ENCODE measurements around the gene PRKCD. TPM values are rescaled to one million over a fixed set of nuclear protein-coding genes. Genes with fewer than 3 reads are reported as not detected.

The PRKCD gene
- total RNA-seq, 1 experiment from 2014 or later, result 34.3 TPM

DNA sequence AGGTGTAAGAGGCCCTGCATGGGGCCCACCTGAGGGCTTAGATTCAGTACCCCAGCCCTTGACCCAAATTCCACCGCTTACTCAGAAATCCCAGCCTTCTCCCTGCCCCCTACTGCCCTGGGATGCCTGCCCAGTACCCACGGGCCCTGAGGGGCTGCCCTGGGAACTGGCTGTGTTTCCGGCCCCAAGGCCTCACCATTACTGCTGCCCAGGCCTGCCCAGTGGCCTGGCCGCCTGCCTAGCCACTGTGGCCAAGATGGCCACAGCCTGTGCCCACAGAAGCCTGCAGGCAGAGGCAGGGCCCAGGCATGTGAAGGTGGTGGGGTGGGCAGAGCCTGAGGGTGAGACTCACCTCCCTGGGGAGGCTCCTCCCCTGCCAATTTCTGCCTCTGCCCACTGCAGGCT is 6.1 kb upstream of the PRKCD start:
- no TSS peak for BruUV-seq (replicated peaks)
- Histone ChIP-seq H3F3A (ENCODE audit: insufficient read depth, low read depth) (peaks cover 31% of the 10 kb centered on the region), H3K9me3 (ENCODE audit: insufficient read depth, low read depth) (no peaks in the 10 kb centered on the region), H3K9me2 (ENCODE audit: insufficient read depth) (no peaks in the 10 kb centered on the region), H3K27ac (peak overlapping the region; percentile 82), H4K20me1 (ENCODE audit: insufficient read depth) (no peaks in the 10 kb centered on the region), H3K27me3 (ENCODE audit: insufficient read depth, low read depth) (no peaks in the 10 kb centered on the region), H3K79me2 (ENCODE audit: low read depth) (no peaks in the 10 kb centered on the region), H3K4me1 (replicated peaks; ENCODE audit: insufficient read depth) (peaks cover 100% of the 10 kb centered on the region), H3K4me3 (no peak overlapping the region), H3K4me2 (peak overlapping the region; percentile 81), H3K36me3 (ENCODE audit: low read depth) (no peaks in the 10 kb centered on the region), H2AFZ (no peak overlapping the region)
- peak; percentile 78 to 92 for DNase-seq
- CTCF ChIA-PET, result interaction anchor here (0.6 to 1.1 kb wide), 2 partner anchors 19 to 38 kb away, joined by 4 to 13 read pairs; no protein-coding TSS in a partner anchor
- intact Hi-C loops (cut with micrococcal nuclease; ENCODE audit: unreplicated experiment), result loop anchor here (1.0 to 5.0 kb wide), 3 partner anchors 10 to 102 kb away; partner anchors contain the start of gene TKT
- TF ChIP-seq EZH2 (IDR thresholded peaks at IDR 0.05; ENCODE audit: low read depth), result no peak
- TF ChIP-seq, protein P1, sequence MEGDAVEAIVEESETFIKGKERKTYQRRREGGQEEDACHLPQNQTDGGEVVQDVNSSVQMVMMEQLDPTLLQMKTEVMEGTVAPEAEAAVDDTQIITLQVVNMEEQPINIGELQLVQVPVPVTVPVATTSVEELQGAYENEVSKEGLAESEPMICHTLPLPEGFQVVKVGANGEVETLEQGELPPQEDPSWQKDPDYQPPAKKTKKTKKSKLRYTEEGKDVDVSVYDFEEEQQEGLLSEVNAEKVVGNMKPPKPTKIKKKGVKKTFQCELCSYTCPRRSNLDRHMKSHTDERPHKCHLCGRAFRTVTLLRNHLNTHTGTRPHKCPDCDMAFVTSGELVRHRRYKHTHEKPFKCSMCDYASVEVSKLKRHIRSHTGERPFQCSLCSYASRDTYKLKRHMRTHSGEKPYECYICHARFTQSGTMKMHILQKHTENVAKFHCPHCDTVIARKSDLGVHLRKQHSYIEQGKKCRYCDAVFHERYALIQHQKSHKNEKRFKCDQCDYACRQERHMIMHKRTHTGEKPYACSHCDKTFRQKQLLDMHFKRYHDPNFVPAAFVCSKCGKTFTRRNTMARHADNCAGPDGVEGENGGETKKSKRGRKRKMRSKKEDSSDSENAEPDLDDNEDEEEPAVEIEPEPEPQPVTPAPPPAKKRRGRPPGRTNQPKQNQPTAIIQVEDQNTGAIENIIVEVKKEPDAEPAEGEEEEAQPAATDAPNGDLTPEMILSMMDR (conservative IDR thresholded peaks at IDR 0.05), result no peak
- POLR2A ChIA-PET (ENCODE audit: unreplicated experiment), result interaction anchor here (0.9 kb wide), 1 partner anchor 9 kb away, joined by 3 read pairs; no protein-coding TSS in a partner anchor

DNA sequence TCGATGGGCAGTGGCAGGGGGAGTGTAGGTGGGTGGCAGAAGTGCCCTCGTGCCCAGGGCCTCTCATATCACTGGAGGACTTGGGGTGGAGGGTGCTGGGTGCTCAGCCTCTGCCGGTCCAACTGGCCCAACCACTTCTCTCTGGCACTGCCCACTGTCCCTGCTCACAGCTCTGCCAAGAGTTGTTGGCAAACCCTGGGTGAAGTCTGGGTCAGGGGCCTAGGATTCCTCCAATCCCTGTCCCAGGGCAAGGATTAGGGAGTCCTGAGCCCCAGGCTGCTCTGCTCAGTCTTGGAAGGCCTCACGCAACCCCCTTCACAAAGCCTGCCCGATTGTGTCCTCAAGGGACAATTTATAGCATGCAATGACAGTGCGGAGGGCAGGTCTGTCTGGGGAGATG is 5.2 kb upstream of the PRKCD start:
- no peaks in the 10 kb centered on the region for H3K79me2 ChIP-seq (ENCODE audit: low read depth)
- H2AFZ ChIP-seq, result no peak overlapping the region
- H3K36me3 ChIP-seq (ENCODE audit: low read depth), result no peaks in the 10 kb centered on the region
- ChIA-PET POLR2A (ENCODE audit: unreplicated experiment) (interaction anchor here (0.7 to 0.9 kb wide), 2 partner anchors 10 to 98 kb away, joined by 3 read pairs; no protein-coding TSS in a partner anchor), CTCF (interaction anchor here (0.6 kb wide), 1 partner anchor 38 kb away, joined by 4 read pairs; no protein-coding TSS in a partner anchor)
- H3K27me3 ChIP-seq (ENCODE audit: insufficient read depth, low read depth), result no peaks in the 10 kb centered on the region
- BruUV-seq (replicated peaks), result TSS peak; percentile 67
- peak overlapping the region; percentile 81 for H3K4me2 ChIP-seq
- H3K9me3 ChIP-seq (ENCODE audit: insufficient read depth, low read depth), result no peaks in the 10 kb centered on the region
- DNase-seq, result peak; percentile 90 to 91
- H3K4me1 ChIP-seq (replicated peaks; ENCODE audit: insufficient read depth), result peaks cover 97% of the 10 kb centered on the region
- no peaks in the 10 kb centered on the region for H4K20me1 ChIP-seq (ENCODE audit: insufficient read depth)
- H3F3A ChIP-seq (ENCODE audit: insufficient read depth, low read depth), result peaks cover 31% of the 10 kb centered on the region
- TF ChIP-seq, protein P1 (conservative IDR thresholded peaks at IDR 0.05), result no peak
- TF ChIP-seq EZH2 (IDR thresholded peaks at IDR 0.05; ENCODE audit: low read depth), result no peak
- H3K9me2 ChIP-seq (ENCODE audit: insufficient read depth), result no peaks in the 10 kb centered on the region
- intact Hi-C loops (cut with micrococcal nuclease; ENCODE audit: unreplicated experiment), result loop anchor here (1.0 to 5.0 kb wide), 3 partner anchors 10 to 102 kb away; partner anchors contain the start of gene TKT
- peak overlapping the region; percentile 82 for H3K27ac ChIP-seq
- peak overlapping the region; percentile 39; the same call in 1 of the 2 replicates for H3K4me3 ChIP-seq

DNA sequence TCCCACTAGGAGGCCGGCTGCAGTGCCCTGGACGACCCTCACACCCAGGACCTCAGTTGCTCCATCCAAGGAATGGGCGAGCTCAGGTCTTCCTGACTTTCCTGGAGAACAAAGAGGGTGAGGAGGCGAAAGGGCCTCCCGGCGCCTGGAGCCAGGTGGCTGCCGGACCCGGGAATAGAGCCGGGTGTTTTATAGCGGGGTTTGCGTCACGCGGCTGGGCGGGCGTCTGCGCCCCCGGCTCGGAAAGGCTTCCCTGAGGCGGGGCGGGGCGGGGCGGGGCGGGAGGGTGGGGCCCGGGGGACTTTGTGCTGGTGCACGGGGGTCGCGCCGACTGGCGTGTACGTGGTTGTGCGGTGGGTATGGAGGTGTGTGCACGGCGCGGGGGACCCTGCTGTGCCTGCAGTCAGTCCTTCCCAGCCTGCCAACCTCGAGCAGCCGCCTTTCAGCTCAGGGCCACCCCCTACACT is 4.6 kb upstream of the PRKCD start:
- H3K4me1 ChIP-seq (replicated peaks; ENCODE audit: insufficient read depth), result peaks cover 90% of the 10 kb centered on the region
- TF ChIP-seq, protein P1 (conservative IDR thresholded peaks at IDR 0.05), result no peak
- TF ChIP-seq EZH2 (IDR thresholded peaks at IDR 0.05; ENCODE audit: low read depth), result no peak
- H3K9me3 ChIP-seq (ENCODE audit: insufficient read depth, low read depth), result no peaks in the 10 kb centered on the region
- peaks cover 31% of the 10 kb centered on the region for H3F3A ChIP-seq (ENCODE audit: insufficient read depth, low read depth)
- H3K9me2 ChIP-seq (ENCODE audit: insufficient read depth), result no peaks in the 10 kb centered on the region
- 0 out of 2 replicates have a peak, but pooled peaks cover 1% of the 10 kb centered on the region for H3K79me2 ChIP-seq (ENCODE audit: low read depth)
- ChIA-PET POLR2A (ENCODE audit: unreplicated experiment) (no interaction called here), CTCF (no interaction called here)
- BruUV-seq (replicated peaks), result no TSS peak
- no peaks in the 10 kb centered on the region for H3K36me3 ChIP-seq (ENCODE audit: low read depth)
- DNase-seq, result no peak
- H3K27me3 ChIP-seq (ENCODE audit: insufficient read depth, low read depth), result no peaks in the 10 kb centered on the region
- H3K4me2 ChIP-seq, result peak overlapping the region; percentile 81; the same call in 1 of the 2 replicates
- H3K27ac ChIP-seq, result peak overlapping the region; percentile 82
- intact Hi-C loops (cut with micrococcal nuclease; ENCODE audit: unreplicated experiment), result loop anchor here (5.0 kb wide), 1 partner anchor 101 kb away; the partner anchor contains the start of gene TKT
- H4K20me1 ChIP-seq (ENCODE audit: insufficient read depth), result no peaks in the 10 kb centered on the region
- no peak overlapping the region for H3K4me3 ChIP-seq
- H2AFZ ChIP-seq, result no peak overlapping the region
